Endodermal cell (in vitro differentiated cells): ENCODE results near the gene RIMS3. TPM values are rescaled to one million over a fixed set of nuclear protein-coding genes. Genes with fewer than 3 reads are reported as not detected.

Source experiments
- DNase-seq: peaks from one replicate; pipeline ENCODE4 v3.0.0-alpha.2; 2017
- H3K27ac ChIP-seq: 2 replicates; pipeline ENCODE4 v1.5.1; 2013; ENCODE audit warnings: mild to moderate bottlenecking, low read depth, low read length, moderate library complexity
- H3K27me3 ChIP-seq: 2 replicates; pipeline ENCODE4 v1.6.1; 2013; ENCODE audit warnings: mild to moderate bottlenecking, low read length, moderate library complexity; ENCODE audit not compliant: insufficient read depth, control insufficient read depth, poor library complexity, severe bottlenecking
- H3K36me3 ChIP-seq: 2 replicates; pipeline ENCODE4 v1.7.0; 2013; ENCODE audit warnings: mild to moderate bottlenecking, low read length, moderate library complexity; ENCODE audit not compliant: control insufficient read depth, insufficient read depth
- H3K4me1 ChIP-seq: one replicate; pipeline ENCODE4 v1.7.0; 2013; ENCODE audit warnings: low read length; ENCODE audit not compliant: control insufficient read depth, insufficient read depth
- H3K4me3 ChIP-seq: 2 replicates; pipeline ENCODE4 v1.5.1; 2013; ENCODE audit warnings: mild to moderate bottlenecking, low read length, moderate library complexity
- H3K9ac ChIP-seq: 2 replicates; pipeline ENCODE4 v1.6.1; 2013; ENCODE audit warnings: mild to moderate bottlenecking, low read length, moderate library complexity; ENCODE audit not compliant: poor library complexity, severe bottlenecking; ENCODE audit errors: extremely low read depth
- H3K9me3 ChIP-seq: 2 replicates; pipeline ENCODE4 v1.6.1; 2013; ENCODE audit warnings: mild to moderate bottlenecking, low read length, moderate library complexity; ENCODE audit not compliant: control insufficient read depth
- H3K27ac Mint-ChIP-seq: 2 replicates; pipeline ENCODE4 v1.8.0; 2020; ENCODE audit warnings: mixed read lengths
- H3K27me3 Mint-ChIP-seq: 2 replicates; pipeline ENCODE4 v1.8.0; 2021; ENCODE audit warnings: mild to moderate bottlenecking, mixed read lengths; ENCODE audit not compliant: insufficient read depth
- H3K36me3 Mint-ChIP-seq: 2 replicates; pipeline ENCODE4 v1.8.0; 2020; ENCODE audit warnings: low read depth, mixed read lengths
- H3K4me1 Mint-ChIP-seq: 2 replicates; pipeline ENCODE4 v1.8.0; 2020; ENCODE audit warnings: mixed read lengths
- H3K4me3 Mint-ChIP-seq: 2 replicates; pipeline ENCODE4 v1.8.0; 2020; ENCODE audit warnings: mild to moderate bottlenecking, moderate library complexity, mixed read lengths
- H3K9me3 Mint-ChIP-seq: 2 replicates; pipeline ENCODE4 v1.8.0; 2020; ENCODE audit warnings: mild to moderate bottlenecking, mixed read lengths
- CTCF ChIP-seq: fragments of 200-600 bp; sonication (generic); conservative IDR thresholded peaks from 2 replicates; pipeline ENCODE4 v1.5.0; 2021; ENCODE audit warnings: antibody characterized with exemption, mild to moderate bottlenecking
- WGBS, 2 experiments: methylation state at CpG; one replicate each; pipeline versions ENCODE4 v1.1.5 to v1.1.7; 2013; ENCODE audit warnings: missing lambda C conversion rate in 2 of 2, mixed read lengths in 1 of 2; ENCODE audit not compliant: insufficient coverage in 1 of 2, insufficient read length in 1 of 2; 5-methylcytosine and 5-hydroxymethylcytosine counted together
- total RNA-seq, 2 donors: library from RNA; stranded (reverse); fragmentation: NEBNext Ultra II Directional in 1 of 2; extraction: Animal tissue kit (Norgen Biotek cat#: 25700) in 1 of 2; gene quantifications; 2 replicates in 1 of 2; 3 replicates in 1 of 2; pipeline ENCODE4 v1.2.1, GENCODE V29; 2021

RIMS3 gene
- total RNA-seq, 2 donors from 2014 or later = 8.0 to 12.0 TPM

GRCh38 chr1:40689737-40690136 lies 24.3 kb upstream of the RIMS3 start:
- no peak for TF ChIP-seq CTCF
- WGBS, 2 experiments = 71% methylated on average over 1 of the region's 1 CpG; no CpG with 5 or more reads in 1 of the 2 experiments
- no peak overlapping the region for H3K27ac Mint-ChIP-seq
- no peaks in the 10 kb centered on the region for H3K27me3 Mint-ChIP-seq
- H3K27me3 ChIP-seq = no peaks in the 10 kb centered on the region
- no peak for DNase-seq
- H3K27ac ChIP-seq = no peak overlapping the region
- peak overlapping the region; percentile 97 for H3K4me3 ChIP-seq
- no peak overlapping the region for H3K4me3 Mint-ChIP-seq
- no peaks in the 10 kb centered on the region for H3K4me1 ChIP-seq
- no peaks in the 10 kb centered on the region for H3K9me3 Mint-ChIP-seq
- H3K36me3 ChIP-seq = peaks cover 14% of the 10 kb centered on the region
- no peaks in the 10 kb centered on the region for H3K9me3 ChIP-seq
- no peak overlapping the region for H3K9ac ChIP-seq
- H3K36me3 Mint-ChIP-seq = peaks cover 26% of the 10 kb centered on the region
- H3K4me1 Mint-ChIP-seq = peaks cover 24% of the 10 kb centered on the region

GRCh38 chr1:40687661-40688060 lies 22.2 kb upstream of the RIMS3 start:
- H3K9ac ChIP-seq = no peak overlapping the region
- no peak for TF ChIP-seq CTCF
- H3K27me3 ChIP-seq = no peaks in the 10 kb centered on the region
- no peaks in the 10 kb centered on the region for H3K27me3 Mint-ChIP-seq
- peaks cover 14% of the 10 kb centered on the region for H3K36me3 ChIP-seq
- no peak for DNase-seq
- no peak overlapping the region for H3K27ac Mint-ChIP-seq
- H3K4me1 Mint-ChIP-seq = peaks cover 17% of the 10 kb centered on the region
- no peaks in the 10 kb centered on the region for H3K9me3 Mint-ChIP-seq
- no peaks in the 10 kb centered on the region for H3K9me3 ChIP-seq
- no peak overlapping the region for H3K4me3 ChIP-seq
- H3K27ac ChIP-seq = no peak overlapping the region
- H3K4me1 ChIP-seq = no peaks in the 10 kb centered on the region
- no peak overlapping the region for H3K4me3 Mint-ChIP-seq
- 94 to 98% methylated on average over 6 of the region's 6 CpGs for WGBS, 2 experiments
- peaks cover 26% of the 10 kb centered on the region for H3K36me3 Mint-ChIP-seq

- Histone ChIP-seq H3K4me3 (no peak overlapping the region), H3K36me3 (peaks cover 14% of the 10 kb centered on the region), H3K27ac (no peak overlapping the region), H3K27me3 (no peaks in the 10 kb centered on the region), H3K9me3 (no peaks in the 10 kb centered on the region), H3K4me1 (no peaks in the 10 kb centered on the region), H3K9ac (no peak overlapping the region)
- no peaks in the 10 kb centered on the region for H3K27me3 Mint-ChIP-seq
- peaks cover 26% of the 10 kb centered on the region for H3K36me3 Mint-ChIP-seq
- H3K4me1 Mint-ChIP-seq = peaks cover 13% of the 10 kb centered on the region
- no peak for TF ChIP-seq CTCF
- no peak for DNase-seq
- no peak overlapping the region for H3K27ac Mint-ChIP-seq
- 96% methylated on average over 7 of the region's 7 CpGs for WGBS, 2 experiments
- no peak overlapping the region for H3K4me3 Mint-ChIP-seq
- no peaks in the 10 kb centered on the region for H3K9me3 Mint-ChIP-seq
Measured at GRCh38 chr1:40687059-40687458, 21.6 kb upstream of the RIMS3 start.
